HG02588 (cell line): ENCODE results near the gene IGSF21.

Experiments
- ATAC-seq: cut with Tn5 transposase; IDR thresholded peaks from one replicate; pipeline ENCODE4 v1.9.1; 2021; ENCODE audit warnings: mild to moderate bottlenecking, moderate library complexity; ENCODE audit not compliant: unreplicated experiment

The IGSF21 gene

DNA sequence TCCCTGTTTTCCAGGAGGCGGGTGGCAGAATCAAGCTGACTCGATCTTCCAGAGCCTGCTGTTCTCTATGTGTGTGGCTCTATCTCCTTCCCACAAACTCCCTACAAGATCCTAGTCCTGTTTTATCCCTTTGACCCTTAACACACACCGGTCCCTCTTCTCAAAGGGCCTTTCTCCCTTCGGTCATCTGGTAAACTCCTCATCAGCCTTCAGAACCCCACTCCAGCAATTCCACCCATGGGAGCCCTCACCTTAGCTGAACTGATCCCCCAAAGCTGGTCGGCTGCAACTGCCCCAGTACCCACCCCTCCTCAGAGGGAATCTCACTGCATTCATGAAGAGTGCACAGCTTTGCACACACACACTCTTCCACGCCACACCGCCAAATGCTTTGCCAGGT is 184.9 kb downstream of the IGSF21 start:
- no peak for ATAC-seq

DNA sequence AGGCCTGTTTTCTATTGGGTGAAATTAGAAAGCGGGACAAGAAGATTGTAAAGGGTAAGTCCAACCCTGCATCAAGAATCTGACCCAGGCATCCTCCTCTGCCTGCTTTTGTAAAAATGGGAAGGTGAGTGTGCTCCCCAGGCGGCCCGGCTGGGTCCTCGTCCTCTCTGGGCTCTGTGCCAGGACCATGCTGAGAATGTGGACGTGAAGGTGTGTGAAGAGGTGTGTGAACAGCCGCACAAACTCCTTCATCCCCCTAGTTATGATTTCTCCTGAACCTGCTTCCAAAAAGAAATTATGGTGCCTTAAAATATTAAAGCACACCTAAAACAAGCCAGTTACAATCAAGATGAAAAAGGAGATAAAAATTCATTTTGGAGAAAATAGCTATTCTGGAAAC is 185.7 kb downstream of the IGSF21 start:
- no peak for ATAC-seq

DNA sequence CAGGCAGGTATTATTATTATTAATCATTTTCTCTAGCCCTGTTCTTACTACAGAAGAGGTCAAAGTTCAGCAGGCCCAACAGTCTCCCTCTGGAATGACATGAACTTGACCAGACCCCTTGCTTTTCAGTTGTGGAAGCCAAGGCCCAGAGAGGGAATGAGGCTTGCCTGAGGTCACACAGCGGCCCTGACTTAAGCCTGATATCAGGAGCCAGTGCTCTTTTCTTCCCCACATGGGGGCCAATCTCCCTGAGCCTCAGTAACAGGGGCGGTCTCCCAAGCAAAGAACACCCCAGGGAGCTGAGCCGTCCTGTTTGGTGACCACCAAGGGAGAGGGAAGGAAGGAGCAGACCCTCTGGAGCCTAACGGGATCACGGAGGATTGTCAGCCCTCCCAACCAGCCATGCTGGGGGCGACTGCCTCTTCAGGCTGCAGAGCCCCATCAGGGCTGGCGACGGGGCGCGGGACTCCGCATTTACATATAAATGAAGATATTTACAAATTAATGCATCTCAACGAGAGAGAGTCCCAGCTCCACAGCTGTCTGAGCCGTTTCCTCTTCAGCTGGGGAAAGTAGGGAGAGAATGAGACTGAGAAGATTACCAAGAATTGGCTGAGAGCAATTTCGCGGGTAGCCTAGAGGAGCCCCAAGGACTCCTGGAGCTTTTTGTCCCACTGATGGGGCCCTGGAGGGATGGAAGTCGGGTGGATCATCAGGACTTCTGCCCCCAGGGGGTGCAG is 187.0 kb downstream of the IGSF21 start:
- ATAC-seq, result no peak

DNA sequence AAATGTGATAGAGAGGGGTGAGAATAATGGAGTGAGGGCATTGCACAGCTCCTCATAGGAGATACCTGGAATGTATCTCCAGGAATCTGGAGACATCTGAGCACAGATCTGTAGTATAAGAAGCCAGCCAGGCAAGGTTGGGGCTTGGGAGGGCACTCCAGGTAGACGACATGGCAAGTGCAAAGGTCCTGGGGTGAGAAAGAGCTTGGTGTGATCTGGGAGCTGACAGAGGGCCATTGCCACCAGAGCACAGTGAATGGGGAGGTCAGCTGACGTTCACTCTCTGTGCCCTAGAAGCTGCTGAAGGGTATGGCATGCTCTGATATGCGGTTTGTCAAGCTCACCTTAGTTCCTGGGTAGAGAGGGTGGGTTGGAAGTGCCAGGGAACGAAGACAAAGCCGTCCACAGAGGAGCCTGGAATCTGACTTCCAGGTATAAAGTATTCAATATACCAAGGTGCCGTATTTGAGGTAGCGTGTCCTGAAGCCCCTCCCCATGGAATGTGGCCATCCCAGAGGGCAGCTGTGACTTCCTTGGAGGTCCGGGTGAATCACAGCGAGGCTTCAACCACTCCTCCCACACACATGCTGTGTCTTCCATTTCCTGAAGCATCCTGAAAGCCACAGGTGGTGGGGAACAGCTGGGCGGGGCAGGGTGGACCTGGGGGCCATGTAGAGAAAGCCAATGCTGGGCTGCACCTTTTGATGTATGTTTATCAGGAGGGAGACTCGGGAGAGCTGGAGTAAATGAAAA is 190.5 kb downstream of the IGSF21 start:
- no peak for ATAC-seq

DNA sequence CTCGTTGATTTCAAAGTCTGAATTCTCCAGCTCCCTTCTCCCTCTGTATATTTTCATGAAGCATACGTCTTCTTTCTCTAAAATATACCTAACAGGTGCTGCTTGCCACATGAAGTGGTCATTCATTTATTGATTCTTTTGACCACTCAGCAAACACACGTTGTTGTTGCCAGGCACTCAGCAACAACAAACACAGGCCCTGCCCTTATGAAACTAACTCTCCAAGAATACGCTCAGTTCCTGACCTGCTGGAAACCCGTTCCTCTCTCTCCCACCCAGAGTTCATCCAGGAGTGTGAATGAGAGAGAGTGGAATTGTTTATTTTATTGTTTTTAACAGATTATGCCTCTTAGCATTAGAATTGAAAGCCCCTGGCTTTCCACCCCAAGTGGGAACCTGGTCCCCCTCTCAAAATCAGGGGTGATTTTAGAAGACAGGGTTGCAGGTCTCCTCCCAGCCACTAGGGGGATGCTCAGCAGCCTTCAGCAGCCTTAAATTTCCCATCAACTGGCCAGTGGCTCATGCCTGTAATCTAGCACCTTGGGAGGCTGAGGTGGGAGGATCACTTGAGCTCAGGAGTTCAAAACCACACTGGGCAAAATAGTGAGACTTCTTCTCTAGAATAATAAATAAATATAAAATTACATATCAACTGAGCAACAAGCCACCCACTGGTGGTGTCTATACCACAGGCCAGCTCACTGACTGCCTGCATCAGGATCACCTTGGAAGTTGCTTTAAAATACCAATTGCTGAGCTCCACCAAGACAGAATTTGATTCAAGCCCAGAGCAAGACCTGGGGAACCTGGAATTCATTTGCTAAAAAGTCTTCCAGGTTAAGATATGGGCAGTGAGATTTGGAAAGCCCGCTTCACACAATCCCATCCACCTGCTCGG is 192.1 kb downstream of the IGSF21 start:
- ATAC-seq, result no peak

DNA sequence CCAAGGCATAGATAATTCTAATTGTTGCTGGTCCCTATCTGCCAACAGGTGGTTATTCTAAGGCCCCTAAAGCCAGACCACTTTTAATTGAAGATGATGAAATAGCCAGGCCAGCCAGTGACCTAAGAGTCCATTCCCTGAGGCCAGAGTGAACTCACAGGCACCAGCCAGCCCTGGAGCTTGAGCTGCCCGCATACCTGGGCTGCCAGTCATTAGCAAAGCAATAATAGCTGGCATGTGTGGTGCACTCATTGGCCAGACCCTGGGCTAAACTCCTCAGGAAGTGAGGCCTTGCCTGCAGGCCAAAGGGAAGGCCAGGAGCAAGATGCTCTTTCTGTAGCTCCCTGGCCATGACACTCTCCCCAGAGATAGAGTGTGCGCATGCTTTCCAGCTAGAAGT is 192.8 kb downstream of the IGSF21 start:
- no peak for ATAC-seq

DNA sequence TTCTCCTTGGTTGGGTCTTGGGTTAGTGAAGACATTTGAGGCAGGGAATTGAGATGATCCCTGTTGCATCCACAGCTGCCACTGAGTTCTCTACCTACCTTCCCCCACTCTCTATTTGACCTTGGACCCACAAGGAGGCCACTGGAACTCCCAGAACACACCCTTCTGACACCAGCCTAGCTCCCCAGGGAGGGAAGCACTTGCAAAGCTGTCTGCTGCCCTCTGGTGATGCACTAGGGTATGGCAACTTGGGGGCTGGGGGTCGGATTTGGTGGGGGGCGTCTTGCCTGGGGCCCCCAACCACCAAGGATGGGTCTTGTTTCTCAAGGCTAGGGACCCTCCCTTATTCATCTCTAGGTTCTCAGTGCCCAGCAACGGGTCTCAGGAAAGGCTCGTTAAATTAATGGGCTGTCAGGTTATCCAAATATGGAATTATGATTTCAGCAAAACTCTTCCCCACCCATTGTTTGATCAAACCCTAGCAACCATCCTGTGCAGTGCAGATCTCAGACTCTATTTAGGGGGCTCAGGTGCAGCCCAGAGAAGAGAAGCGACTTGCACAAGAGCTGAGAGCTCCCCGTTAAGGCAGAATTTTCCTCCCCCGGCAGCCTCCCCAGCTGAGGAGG is 195.3 kb downstream of the IGSF21 start:
- no peak for ATAC-seq

DNA sequence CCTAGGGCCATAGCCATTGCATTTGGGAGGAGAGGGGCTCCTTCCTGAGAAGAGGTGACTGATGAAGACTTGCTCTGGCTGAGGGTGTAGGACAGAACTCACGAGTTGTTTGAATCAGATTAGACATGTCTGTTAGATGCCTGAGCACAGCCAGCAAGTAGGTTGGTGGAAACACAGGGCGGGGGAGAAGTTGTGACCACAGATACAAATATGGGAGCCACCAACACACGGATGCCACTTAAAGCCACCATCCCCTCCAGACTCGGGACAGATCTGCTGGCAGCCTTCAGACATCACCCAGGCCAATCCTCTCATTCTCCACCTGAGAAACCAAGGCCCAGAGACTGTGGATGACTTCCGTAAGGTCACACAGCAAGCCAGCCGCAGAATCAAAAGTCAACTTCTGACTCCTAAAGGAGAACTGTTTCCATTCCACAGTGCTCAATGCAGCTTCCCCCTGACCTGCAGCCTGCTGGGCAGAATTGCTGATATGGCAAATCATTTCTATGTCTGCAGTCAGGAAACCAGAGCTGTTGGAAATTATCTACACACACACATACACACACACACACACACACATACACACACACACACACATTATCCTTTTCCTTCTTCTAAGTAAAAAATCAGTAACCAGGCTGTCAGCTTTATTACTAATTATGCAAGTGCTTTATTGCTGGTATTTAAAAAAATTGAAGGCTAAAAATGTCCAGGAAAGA is 196.7 kb downstream of the IGSF21 start:
- ATAC-seq, result no peak

DNA sequence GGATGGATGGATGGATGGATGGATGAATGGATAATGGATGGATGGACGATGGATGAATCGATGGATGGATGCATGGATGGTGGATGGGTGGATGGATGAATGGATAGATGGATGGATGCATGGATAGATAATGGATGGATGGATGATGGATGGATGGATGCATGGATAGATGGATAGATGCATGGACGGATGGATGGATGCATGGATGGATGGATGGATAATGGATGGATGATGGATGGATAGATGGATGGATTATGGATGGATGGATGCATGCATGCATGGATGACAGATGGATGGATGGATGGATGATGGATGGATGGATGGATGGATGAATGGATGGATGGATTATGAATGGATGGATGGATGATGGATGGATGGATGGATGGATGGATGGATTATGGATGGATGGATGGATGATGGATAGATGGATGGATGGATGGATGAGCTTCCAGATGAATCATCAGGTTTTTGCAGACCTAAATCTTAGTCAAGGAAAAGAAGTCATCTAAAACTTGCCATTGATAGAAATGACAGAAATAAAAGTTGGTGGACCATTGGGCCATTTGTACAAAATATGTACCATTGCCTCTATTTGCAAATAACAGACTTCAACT is 197.7 kb downstream of the IGSF21 start:
- no peak for ATAC-seq

DNA sequence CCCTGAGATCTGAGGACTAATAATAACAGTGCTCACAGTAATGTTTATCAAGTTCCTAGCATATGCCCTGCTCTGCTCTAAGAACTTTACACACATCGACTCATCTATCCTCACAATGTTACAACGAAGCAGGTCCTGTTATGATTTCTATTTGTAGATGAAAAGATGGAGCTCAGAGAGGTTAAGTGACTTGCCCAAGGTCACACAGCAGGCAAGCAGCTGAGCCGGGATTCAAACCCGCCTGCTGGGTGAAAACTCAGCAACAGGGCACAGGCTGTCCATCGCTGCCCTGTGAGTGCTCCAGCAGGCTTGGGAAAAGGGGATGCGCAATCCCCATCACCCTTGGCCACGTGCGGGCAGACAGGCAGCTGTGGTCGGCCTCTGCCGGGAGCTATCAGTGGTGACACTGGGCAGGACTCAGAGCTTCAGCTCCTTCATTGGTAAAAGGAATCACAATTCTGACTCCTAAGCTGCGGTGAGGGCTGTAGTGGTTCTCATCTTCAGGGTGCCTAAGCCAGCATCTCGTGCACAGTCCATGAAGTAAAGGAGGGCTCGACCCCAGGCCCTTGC is 199.8 kb downstream of the IGSF21 start:
- no peak for ATAC-seq

DNA sequence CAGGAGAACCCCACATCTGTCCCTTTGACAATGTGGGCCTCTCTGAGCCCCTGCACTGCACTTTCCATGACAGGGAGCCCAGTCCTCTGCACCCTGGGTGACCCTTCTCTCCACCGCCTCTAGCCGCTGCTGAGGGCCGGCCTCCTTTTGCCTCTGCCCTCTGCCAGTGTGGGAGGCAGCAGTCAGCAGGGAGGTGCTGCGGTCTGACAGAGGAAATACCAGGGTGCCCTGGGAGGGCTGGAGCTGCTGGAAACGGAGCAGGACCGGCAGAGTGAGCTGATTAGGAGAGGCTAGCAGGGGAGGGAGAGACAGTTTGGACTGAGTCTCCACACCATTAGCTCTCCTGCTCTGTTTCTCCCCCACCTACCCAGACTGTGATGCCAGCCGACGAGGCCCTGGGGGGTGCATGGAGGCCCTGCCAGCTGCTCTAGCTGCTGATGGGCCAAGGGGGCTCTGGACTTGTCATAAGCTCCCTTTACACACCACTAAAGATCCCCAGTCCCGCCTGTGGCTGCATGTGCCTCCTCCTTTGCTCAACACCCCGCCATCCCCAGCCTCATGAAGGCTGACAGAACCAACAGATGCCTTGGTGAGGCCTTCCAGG is 202.1 kb downstream of the IGSF21 start:
- no peak for ATAC-seq

DNA sequence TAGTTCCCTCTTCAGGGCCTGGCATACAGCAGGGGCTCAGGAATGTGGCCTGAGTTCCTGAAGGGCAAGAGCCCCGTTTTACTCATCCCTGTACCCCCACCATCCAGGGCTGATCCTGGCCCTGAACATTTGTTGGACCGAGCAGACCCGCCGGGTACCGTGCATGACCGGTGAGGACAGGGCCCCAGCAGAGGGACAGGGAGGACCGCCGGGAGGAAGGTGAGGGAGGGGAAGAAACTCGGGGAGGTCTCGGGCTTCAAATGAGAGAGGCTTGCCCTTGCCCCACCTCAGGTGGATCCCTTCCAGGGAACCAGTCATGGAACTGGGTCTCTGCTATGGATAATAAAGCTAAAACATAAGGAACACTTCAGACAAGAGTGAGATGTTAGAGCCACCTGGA is 205.4 kb downstream of the IGSF21 start:
- ATAC-seq, result no peak

DNA sequence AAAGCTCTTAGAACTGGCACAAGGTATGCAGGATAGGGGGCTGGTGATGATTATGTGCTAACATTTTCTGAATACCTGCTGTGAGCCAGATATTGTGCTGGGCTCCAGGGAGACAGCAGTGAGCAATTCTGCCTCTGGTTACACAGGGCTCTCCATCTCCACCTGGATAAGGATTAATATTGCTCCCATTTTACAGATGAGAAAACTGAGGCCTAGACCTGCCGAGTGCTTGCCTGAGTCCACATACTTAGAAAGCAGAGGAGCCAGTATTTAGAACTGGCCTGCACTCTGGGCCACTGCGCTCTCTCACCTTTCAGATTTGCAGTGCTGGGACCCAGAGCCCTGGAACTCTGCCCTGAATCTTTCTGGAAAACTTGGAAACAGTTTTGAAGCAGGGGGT is 205.9 kb downstream of the IGSF21 start:
- ATAC-seq, result no peak

DNA sequence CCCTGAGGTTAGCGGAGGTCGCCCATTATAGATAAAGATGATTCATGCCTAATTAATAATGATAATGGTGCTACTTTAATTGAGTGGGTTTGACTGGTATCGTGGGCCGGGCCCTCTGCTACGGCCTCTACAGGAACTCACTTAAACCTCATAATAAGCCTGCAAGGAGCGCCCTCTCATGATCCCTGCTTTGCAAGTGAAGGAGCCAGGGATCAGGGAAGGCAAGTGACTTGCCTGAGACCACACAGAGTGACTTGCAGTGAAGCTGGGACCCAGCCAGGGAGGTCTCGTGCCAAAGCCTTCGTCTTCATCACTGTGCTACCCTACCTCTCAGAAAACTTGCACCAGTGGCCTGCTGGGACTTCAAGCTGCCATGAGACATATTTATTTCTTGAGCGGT is 206.8 kb downstream of the IGSF21 start:
- ATAC-seq, result no peak

DNA sequence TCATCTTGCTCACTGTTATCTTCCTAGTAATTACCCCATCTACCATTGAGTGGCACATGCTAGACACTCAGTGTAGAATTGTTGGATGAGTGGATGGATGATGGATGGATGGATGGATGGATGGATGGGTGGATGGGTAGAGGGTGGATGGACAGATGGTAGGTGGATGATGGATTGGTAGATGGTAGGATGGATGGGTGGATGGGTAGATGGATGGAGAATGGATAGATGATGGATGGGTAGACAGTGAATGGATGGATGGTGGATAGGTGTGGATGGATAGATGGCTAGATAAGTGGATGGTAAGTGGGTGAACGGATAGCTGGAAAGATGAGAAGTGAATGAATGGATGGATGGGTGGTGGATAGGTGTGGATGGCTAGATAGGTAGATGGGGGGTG is 207.9 kb downstream of the IGSF21 start:
- ATAC-seq, result no peak

DNA sequence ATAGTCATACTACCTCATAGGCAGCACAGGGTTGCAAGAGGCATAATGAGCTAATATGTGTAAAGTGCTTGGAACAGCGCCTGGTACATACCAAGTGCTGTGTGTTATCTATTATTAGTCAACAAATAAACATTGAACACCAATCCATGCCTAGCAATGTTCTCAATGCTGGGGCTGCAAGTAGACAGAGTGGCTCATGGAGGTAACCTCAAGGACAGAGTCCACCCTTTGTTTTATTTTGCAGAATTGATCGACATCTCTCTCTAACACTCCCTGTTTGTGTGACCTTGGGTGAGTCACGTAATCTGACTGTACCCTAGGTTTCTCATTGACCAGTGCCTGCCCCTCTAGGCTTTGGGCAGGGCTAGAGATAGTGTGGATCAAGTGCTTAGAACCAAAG is 209.2 kb downstream of the IGSF21 start:
- no peak for ATAC-seq

DNA sequence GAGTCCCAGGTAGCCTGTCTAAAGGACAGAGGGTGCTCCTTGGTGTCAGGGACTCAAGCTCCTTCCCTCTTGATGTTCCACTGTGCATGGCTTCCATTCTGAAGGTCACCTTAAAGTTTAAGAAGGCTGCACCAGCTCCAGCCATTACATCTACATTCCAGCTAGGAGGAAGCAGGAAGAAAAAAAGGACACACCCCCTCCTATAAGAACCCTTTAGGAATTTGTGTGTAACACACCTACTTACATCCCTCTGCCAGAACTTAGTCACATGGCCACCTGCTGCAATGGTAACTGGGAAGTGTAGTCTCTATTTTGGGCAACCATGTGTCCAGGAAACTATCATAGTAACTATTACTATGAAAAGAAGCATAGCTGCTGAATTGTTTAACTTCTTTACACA is 211.5 kb downstream of the IGSF21 start:
- ATAC-seq, result no peak

DNA sequence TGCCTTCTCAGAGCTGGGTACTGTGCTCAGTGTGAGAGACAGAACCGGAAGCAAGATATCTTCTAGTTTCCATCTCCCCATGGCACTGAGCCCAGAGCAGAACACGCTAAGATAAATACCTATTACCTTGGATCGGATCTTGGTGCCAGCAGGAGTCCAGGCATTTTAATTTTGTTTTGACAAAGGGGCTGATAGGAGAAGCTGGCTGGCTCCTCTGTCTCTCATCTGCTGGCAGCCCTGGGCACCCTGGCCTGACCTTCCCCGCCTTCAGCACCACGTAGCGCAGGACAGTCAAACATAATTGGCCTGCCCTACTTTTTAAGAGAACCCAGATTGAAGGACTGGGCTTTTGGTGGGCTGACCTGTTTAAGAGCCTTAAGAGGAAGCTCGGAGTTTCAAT is 212.5 kb downstream of the IGSF21 start:
- ATAC-seq, result no peak

DNA sequence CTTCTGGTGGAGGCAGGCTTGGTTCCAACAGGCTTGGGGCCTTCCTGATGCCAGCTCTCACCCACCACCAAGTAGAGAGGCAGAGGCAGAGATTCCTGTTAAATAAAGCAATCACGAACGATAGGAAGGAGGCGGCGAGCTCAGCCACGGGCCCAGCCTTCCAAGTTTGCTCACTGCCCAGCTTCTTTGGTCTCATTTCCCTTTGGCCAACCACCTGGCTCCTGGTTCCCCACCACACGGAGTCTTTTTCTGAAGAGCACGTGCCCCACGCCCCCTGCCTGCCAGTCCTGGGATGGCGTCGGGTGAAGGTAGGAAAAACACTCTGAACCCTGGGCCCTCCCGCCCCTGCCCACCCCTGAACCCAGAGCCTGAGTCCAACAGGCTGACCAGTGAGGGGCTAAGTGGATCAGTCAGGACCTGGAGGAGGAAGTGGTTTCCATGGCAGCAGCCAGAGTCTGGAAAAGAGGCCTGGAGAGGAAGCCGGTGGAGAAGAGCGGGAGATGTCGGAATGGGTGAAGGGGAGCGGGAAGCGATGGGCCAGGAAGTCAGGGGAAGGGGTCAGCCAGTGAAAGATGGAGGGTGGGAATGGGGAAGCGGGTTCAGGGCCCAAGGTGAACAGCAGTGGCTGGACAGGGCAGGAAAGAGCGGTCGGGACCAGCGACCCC is 214.9 kb downstream of the IGSF21 start:
- ATAC-seq, result no peak
